AG04450 (cell line): Measurements from ENCODE around the gene FLT4. TPM values are rescaled to one million over a fixed set of nuclear protein-coding genes. Genes with fewer than 3 reads are reported as not detected.

Experiments
- CTCF ChIA-PET: fragments of 300-600, 350-600 bp; formaldehyde crosslinking; extraction: SDS; loops from one replicate; lab custom pipeline; 2022; ENCODE audit warnings: antibody characterized with exemption, inconsistent platforms; lab: Charles Lee
- POLR2A ChIA-PET: fragments of 350-600 bp; formaldehyde crosslinking; extraction: SDS; loops from one replicate; lab custom pipeline; 2021; ENCODE audit warnings: antibody characterized with exemption, inconsistent platforms; lab: Yijun Ruan, JAX
- DNase-seq: peaks from one replicate; pipeline ENCODE4 v3.0.0-alpha.2; 2011; ENCODE audit warnings: low read depth, low spot score
- H3K27ac ChIP-seq: one replicate; pipeline ENCODE4 v1.5.1; 2012; ENCODE audit warnings: low read depth, low read length, control low read depth
- H3K27me3 ChIP-seq: one replicate; pipeline ENCODE4 v1.6.0; 2012; ENCODE audit warnings: low read length; ENCODE audit not compliant: control insufficient read depth, insufficient read depth
- H3K4me3 ChIP-seq: 2 replicates; pipeline ENCODE4 v1.5.1; 2011; ENCODE audit warnings: mild to moderate bottlenecking, low read depth, low read length, control low read depth
- H3K9me3 ChIP-seq: 2 replicates; pipeline ENCODE4 v1.5.1; 2012; ENCODE audit warnings: low read length; ENCODE audit not compliant: control insufficient read depth, insufficient read depth
- polyA plus RNA-seq: library from polyadenylated mRNA; depleted of rRNA; stranded (reverse); fragments of >200 nt; gene quantifications from 2 replicates; pipeline ENCODE4 v1.2.3, GENCODE V29; 2011
- TF ChIP-seq, protein P1 (sequence below): IDR thresholded peaks from 2 replicates; pipeline ENCODE4 v1.5.1; 2011; ENCODE audit warnings: low read depth, low read length, control low read depth, inconsistent platforms

The FLT4 gene
- polyA plus RNA-seq, 1 experiment: not detected

DNA sequence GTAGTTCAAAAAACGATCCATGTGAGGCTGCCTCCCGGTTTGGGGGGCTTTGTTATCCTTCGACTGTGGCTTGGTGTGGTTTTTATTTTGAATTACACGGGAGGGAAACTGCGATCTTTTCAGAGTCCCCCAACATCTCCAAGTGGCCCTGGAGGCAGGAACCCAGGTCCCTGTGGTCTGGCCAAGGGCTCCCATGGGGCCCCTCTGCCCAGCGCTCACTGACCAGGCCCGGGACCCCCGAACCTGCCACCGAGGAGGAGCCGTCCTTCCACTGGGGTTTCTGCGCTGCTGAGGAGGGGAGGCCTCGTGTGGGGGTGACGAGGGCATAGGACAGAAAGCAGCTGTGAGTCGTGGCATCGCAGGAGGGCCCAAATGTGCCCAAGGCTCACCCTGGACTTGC lies 40.0 kb downstream of the FLT4 start:
- TF ChIP-seq, protein P1, sequence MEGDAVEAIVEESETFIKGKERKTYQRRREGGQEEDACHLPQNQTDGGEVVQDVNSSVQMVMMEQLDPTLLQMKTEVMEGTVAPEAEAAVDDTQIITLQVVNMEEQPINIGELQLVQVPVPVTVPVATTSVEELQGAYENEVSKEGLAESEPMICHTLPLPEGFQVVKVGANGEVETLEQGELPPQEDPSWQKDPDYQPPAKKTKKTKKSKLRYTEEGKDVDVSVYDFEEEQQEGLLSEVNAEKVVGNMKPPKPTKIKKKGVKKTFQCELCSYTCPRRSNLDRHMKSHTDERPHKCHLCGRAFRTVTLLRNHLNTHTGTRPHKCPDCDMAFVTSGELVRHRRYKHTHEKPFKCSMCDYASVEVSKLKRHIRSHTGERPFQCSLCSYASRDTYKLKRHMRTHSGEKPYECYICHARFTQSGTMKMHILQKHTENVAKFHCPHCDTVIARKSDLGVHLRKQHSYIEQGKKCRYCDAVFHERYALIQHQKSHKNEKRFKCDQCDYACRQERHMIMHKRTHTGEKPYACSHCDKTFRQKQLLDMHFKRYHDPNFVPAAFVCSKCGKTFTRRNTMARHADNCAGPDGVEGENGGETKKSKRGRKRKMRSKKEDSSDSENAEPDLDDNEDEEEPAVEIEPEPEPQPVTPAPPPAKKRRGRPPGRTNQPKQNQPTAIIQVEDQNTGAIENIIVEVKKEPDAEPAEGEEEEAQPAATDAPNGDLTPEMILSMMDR: no peak
- no peak for DNase-seq
- Histone ChIP-seq H3K4me3 (no peak overlapping the region), H3K27me3 (no peaks in the 10 kb centered on the region), H3K9me3 (no peaks in the 10 kb centered on the region; the same call in 1 of the 2 replicates), H3K27ac (no peak overlapping the region)
- ChIA-PET POLR2A (no interaction called here), CTCF (no interaction called here)

DNA sequence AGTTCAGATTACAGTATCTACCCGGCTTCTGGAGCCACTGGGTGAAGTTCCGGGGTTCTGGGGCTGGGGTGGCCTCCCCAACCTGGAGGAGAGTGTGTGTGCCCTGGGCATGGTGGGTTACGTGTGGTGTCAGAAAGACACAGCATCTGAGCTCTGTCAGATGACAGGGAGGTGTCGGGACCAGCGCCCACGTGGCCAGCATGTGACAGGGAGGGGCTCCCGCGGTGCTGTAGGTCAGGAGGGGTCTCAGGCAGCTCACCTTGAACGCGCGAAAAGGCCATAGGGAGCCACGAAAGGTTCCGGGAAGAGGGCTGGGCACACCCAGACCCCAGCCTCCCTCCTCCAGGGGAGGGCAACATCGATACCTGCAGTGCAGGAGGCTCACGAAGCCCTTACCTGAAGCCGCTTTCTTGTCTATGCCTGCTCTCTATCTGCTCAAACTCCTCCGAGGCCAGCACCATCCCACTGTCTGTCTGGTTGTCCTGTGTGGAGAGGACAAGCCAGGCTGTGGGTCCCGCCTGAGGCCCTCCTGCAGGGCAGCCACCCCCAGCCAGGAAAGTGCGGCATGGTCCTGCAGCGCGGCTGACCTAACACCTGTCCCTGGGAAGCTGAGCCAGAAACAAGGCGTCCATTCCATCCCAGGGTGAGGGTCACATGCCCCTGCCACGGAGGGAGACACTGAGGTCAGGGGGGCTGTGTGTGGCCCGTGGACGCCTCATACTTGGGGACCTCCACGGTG lies 40.7 kb downstream of the FLT4 start:
- Histone ChIP-seq H3K9me3 (no peaks in the 10 kb centered on the region; the same call in 1 of the 2 replicates), H3K27ac (no peak overlapping the region), H3K27me3 (no peaks in the 10 kb centered on the region), H3K4me3 (no peak overlapping the region)
- ChIA-PET CTCF (no interaction called here), POLR2A (no interaction called here)
- no peak for DNase-seq
- TF ChIP-seq, protein P1: no peak

DNA sequence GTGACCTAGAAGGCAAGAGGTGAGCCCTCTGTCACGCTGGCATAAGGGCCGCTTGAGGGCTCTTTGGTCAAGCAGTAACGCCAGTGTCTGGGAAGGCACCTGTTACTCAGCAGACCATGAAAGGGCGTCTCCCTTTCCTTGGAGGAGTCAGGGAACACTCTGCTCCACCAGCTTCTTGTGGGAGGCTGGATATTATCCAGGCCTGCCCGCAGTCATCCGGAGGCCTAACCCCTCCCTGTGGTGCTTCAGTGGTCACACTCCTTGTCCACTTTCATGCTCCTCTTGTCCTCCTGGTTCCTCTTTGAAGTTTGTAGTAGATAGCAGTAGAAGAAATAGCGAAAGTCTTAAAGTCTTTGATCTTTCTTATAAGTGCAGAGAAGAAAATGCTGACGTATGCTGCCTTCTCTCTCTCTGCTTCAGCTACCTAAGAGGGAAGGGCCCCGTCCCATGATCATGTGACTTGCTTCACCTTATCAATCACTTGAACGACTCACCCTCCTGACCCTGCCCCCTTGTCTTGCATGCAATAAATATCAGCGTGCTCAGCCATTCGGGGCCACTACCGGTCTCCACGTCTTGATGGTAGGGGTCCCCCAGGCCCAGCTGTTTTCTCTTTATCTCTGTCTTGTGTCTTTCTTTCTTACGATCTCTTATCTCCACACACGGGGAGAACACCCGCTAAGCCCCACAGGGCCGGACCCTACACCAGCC lies 41.4 kb downstream of the FLT4 start:
- DNase-seq: no peak
- TF ChIP-seq, protein P1: no peak
- Histone ChIP-seq H3K27ac (no peak overlapping the region), H3K4me3 (no peak overlapping the region), H3K27me3 (no peaks in the 10 kb centered on the region), H3K9me3 (no peaks in the 10 kb centered on the region; the same call in 1 of the 2 replicates)
- CTCF ChIA-PET: interaction anchor here (2.4 kb wide), 1 partner anchor 11 kb away, joined by 13 read pairs; no protein-coding TSS in a partner anchor
- POLR2A ChIA-PET: no interaction called here

DNA sequence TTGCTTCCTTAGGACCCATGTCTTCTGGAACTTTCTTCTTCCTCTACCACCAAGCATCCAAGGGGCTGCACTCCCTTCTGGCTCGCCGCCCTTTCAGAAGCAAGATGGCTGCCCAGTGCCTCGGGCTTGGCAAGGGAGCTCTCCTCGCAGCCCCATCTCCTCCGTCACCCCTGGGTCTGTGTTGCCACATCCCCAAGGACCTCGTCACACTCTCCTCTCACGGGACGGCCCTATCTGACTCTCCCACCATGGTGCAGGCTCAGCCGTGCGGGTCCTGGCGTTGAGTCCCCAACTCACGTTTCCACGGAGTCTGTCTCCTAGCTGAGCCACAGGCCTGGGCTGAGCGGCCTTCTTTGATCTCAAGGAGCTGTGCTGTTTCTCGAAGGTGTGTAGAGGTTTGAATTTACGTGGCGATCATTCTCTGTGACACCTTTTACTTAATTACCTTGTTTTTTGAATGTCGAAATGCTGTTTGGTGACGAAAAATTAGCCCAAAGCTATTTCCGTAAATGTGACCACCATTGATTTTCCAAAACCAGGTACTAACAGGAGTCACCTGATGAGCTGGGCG lies 43.1 kb downstream of the FLT4 start:
- TF ChIP-seq, protein P1: no peak
- H3K27me3 ChIP-seq: peaks cover 3% of the 10 kb centered on the region
- ChIA-PET CTCF (interaction anchor here (0.6 to 2.4 kb wide), 14 partner anchors 9 to 291 kb away, joined by 3 to 13 read pairs (median 4); no protein-coding TSS in a partner anchor), POLR2A (no interaction called here)
- no peak for DNase-seq
- no peaks in the 10 kb centered on the region; the same call in 1 of the 2 replicates for H3K9me3 ChIP-seq
- no peak overlapping the region for H3K27ac ChIP-seq
- H3K4me3 ChIP-seq: no peak overlapping the region
